DND-41 (cell line): Measurements from ENCODE around the gene ACTR1A.

Source experiments
- ATAC-seq: fragments of 200-7000 bp; cut with Tn5 transposase; 3 replicates; pipeline ENCODE4 v1.9.1; 2021; ENCODE audit warnings: low read depth; ENCODE audit not compliant: insufficient read depth
- DNase-seq: peaks from one replicate; pipeline ENCODE4 v3.0.0-alpha.2; 2020
- H2AFZ ChIP-seq: 2 replicates; pipeline ENCODE4 v1.6.0; 2012; ENCODE audit warnings: low read depth, low read length
- H3K27ac ChIP-seq: 2 replicates; pipeline ENCODE4 v1.5.1; 2012; ENCODE audit warnings: low read length, inconsistent platforms
- H3K27me3 ChIP-seq: fragments of 200-600 bp; sonication (generic); 2 replicates; pipeline ENCODE4 v1.6.0; 2012; ENCODE audit warnings: low read length, mild to moderate bottlenecking, inconsistent platforms; ENCODE audit not compliant: insufficient read depth, poor library complexity
- H3K36me3 ChIP-seq: 2 replicates; pipeline ENCODE4 v1.5.1; 2012; ENCODE audit warnings: low read length, inconsistent platforms; ENCODE audit not compliant: insufficient read depth
- H3K4me1 ChIP-seq: 2 replicates; pipeline ENCODE4 v1.5.1; 2012; ENCODE audit warnings: mild to moderate bottlenecking, low read length; ENCODE audit not compliant: insufficient read depth
- H3K4me2 ChIP-seq: 2 replicates; pipeline ENCODE4 v1.6.0; 2012; ENCODE audit warnings: mild to moderate bottlenecking, moderate library complexity, low read length, inconsistent platforms; ENCODE audit not compliant: insufficient read depth
- H3K4me3 ChIP-seq, 2 experiments: fragments of 200-600 bp in 1 of 2; shearing (Covaris generic) in 1 of 2; 2 replicates each; pipeline ENCODE4 v1.5.1; 2012 to 2016; ENCODE audit warnings: inconsistent platforms in 2 of 2, low read length in 2 of 2, mild to moderate bottlenecking in 2 of 2, low read depth in 1 of 2, moderate library complexity in 1 of 2
- H3K79me2 ChIP-seq: 2 replicates; pipeline ENCODE4 v1.6.0; 2012; ENCODE audit warnings: low read length, inconsistent platforms; ENCODE audit not compliant: insufficient read depth
- H3K9ac ChIP-seq: 2 replicates; pipeline ENCODE4 v1.6.0; 2012; ENCODE audit warnings: low read depth, mild to moderate bottlenecking, inconsistent platforms, low read length, moderate library complexity
- H3K9me3 ChIP-seq: 2 replicates; pipeline ENCODE4 v1.5.1; 2012; ENCODE audit warnings: low read length, moderate library complexity, mild to moderate bottlenecking, inconsistent platforms; ENCODE audit not compliant: insufficient read depth, severe bottlenecking
- H4K20me1 ChIP-seq: 2 replicates; pipeline ENCODE4 v1.6.0; 2012; ENCODE audit warnings: low read length; ENCODE audit not compliant: insufficient read depth
- EZH2 ChIP-seq: IDR thresholded peaks from 3 replicates; pipeline ENCODE4 v1.6.1; 2012; ENCODE audit warnings: borderline replicate concordance, low read depth, mild to moderate bottlenecking, moderate library complexity, low read length, inconsistent platforms; ENCODE audit not compliant: severe bottlenecking
- TF ChIP-seq, protein P1 (sequence below): IDR thresholded peaks from 2 replicates; pipeline ENCODE4 v1.5.1; 2012; ENCODE audit warnings: borderline replicate concordance, low read length, moderate library complexity, mild to moderate bottlenecking; ENCODE audit not compliant: poor library complexity, severe bottlenecking; ENCODE audit errors: extremely low read depth

ACTR1A gene

DNA sequence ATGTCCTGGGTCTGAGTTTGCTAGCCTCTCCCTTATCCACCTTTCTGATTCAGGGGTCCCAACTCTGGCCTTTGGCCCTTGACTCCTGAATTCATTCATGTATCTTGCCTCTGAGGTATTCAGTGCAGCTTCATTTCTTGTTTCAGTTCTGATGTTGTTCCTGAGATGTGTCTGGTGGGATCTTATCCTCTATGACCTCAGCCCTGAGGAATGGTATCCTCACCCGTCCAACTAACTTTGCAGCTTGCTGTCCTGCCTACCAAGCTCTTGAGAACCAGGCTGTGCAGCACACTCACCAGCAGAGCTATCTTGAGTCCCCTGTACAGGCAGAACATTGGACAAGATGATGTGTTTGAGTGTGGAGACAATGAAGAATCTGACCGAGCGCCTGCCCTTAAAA is 15.0 kb upstream of the ACTR1A start:
- TF ChIP-seq EZH2 = no peak
- TF ChIP-seq, protein P1, sequence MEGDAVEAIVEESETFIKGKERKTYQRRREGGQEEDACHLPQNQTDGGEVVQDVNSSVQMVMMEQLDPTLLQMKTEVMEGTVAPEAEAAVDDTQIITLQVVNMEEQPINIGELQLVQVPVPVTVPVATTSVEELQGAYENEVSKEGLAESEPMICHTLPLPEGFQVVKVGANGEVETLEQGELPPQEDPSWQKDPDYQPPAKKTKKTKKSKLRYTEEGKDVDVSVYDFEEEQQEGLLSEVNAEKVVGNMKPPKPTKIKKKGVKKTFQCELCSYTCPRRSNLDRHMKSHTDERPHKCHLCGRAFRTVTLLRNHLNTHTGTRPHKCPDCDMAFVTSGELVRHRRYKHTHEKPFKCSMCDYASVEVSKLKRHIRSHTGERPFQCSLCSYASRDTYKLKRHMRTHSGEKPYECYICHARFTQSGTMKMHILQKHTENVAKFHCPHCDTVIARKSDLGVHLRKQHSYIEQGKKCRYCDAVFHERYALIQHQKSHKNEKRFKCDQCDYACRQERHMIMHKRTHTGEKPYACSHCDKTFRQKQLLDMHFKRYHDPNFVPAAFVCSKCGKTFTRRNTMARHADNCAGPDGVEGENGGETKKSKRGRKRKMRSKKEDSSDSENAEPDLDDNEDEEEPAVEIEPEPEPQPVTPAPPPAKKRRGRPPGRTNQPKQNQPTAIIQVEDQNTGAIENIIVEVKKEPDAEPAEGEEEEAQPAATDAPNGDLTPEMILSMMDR = no peak
- H2AFZ ChIP-seq = no peak overlapping the region
- DNase-seq (no peak), ATAC-seq (no peak)
- H4K20me1 ChIP-seq = no peaks in the 10 kb centered on the region; the same call in 1 of the 2 replicates
- H3K4me2 ChIP-seq = no peak overlapping the region
- no peaks in the 10 kb centered on the region for H3K4me1 ChIP-seq
- H3K4me3 ChIP-seq = no peak overlapping the region
- H3K27me3 ChIP-seq = no peaks in the 10 kb centered on the region
- H3K27ac ChIP-seq = no peak overlapping the region
- H3K36me3 ChIP-seq = peaks cover 37% of the 10 kb centered on the region
- no peak overlapping the region for H3K9ac ChIP-seq
- H3K79me2 ChIP-seq = peaks cover 5% of the 10 kb centered on the region; the same call in 1 of the 2 replicates
- no peaks in the 10 kb centered on the region for H3K9me3 ChIP-seq

DNA sequence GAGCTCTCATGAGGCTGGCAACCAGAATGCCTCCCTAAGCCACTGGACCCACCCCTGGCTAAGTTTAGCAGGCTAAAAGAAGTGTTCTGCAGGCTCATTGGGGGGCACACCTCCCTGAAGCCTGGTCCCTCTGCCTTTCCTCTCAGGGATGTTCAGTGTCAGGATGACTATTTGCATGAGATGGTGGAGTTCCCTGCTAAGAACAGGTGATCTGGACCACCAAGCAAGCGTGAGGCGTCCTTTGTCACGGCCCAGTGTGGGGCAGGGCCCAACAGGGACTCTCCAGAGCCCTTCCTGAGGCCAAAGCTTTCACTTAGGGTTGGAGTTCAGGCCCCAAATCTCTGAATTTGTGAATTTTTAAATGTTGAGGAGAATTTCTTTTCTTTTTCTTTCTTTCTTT is 13.2 kb upstream of the ACTR1A start:
- Histone ChIP-seq H3K9me3 (no peaks in the 10 kb centered on the region), H3K4me1 (no peaks in the 10 kb centered on the region), H3K4me3 (no peak overlapping the region), H3K79me2 (0 out of 2 replicates have a peak, but pooled peaks cover 2% of the 10 kb centered on the region), H3K27me3 (no peaks in the 10 kb centered on the region), H3K27ac (no peak overlapping the region), H3K36me3 (peaks cover 44% of the 10 kb centered on the region), H3K9ac (no peak overlapping the region), H3K4me2 (no peak overlapping the region), H4K20me1 (0 out of 2 replicates have a peak, but pooled peaks cover 7% of the 10 kb centered on the region), H2AFZ (no peak overlapping the region)
- no peak for DNase-seq
- ATAC-seq = no peak
- TF ChIP-seq, protein P1 = no peak
- no peak for TF ChIP-seq EZH2

GRCh38 chr10:102514487-102515311 is 12.2 kb upstream of the ACTR1A start:
- TF ChIP-seq EZH2 = no peak
- TF ChIP-seq, protein P1 = no peak
- H3K36me3 ChIP-seq = peaks cover 49% of the 10 kb centered on the region
- H3K9ac ChIP-seq = no peak overlapping the region
- H4K20me1 ChIP-seq = 0 out of 2 replicates have a peak, but pooled peaks cover 7% of the 10 kb centered on the region
- no peaks in the 10 kb centered on the region for H3K27me3 ChIP-seq
- no peaks in the 10 kb centered on the region for H3K4me1 ChIP-seq
- no peak for ATAC-seq
- no peak overlapping the region for H3K4me2 ChIP-seq
- H3K4me3 ChIP-seq = no peak overlapping the region
- H3K79me2 ChIP-seq = no peaks in the 10 kb centered on the region
- H3K9me3 ChIP-seq = no peaks in the 10 kb centered on the region
- H2AFZ ChIP-seq = no peak overlapping the region
- DNase-seq = no peak
- no peak overlapping the region for H3K27ac ChIP-seq
